Fibroblast of lung (primary cell): ENCODE measurements around the gene DNAJC28. TPM values are rescaled to one million over a fixed set of nuclear protein-coding genes. Genes with fewer than 3 reads are reported as not detected.
A peak's percentile ranks its signal among the peaks of the same experiment; 100 is the strongest.

Source experiments
- DNase-seq, 2 donors: peaks; one replicate each; pipeline versions ENCODE4 v3.0.0 to v3.0.0-alpha.2; 2010; ENCODE audit warnings: low read depth in 2 of 2
- H2AFZ ChIP-seq: 2 replicates; pipeline ENCODE4 v1.5.1; 2012; ENCODE audit warnings: low read length, control low read depth, inconsistent platforms
- H3K27ac ChIP-seq: 2 replicates; pipeline ENCODE4 v1.5.1; 2011; ENCODE audit warnings: low read length, control low read depth; ENCODE audit not compliant: insufficient read depth
- H3K27me3 ChIP-seq: 2 replicates; pipeline ENCODE4 v1.5.1; 2011; ENCODE audit warnings: mild to moderate bottlenecking, low read length; ENCODE audit not compliant: control insufficient read depth, insufficient read depth
- H3K36me3 ChIP-seq: 2 replicates; pipeline ENCODE4 v1.5.1; 2011; ENCODE audit warnings: low read length; ENCODE audit not compliant: control insufficient read depth, insufficient read depth
- H3K4me1 ChIP-seq: 2 replicates; pipeline ENCODE4 v1.5.1; 2011; ENCODE audit warnings: low read length; ENCODE audit not compliant: control insufficient read depth, insufficient read depth; ENCODE audit errors: extremely low read depth
- H3K4me2 ChIP-seq: 2 replicates; pipeline ENCODE4 v1.5.1; 2011; ENCODE audit warnings: low read length, control low read depth; ENCODE audit not compliant: insufficient read depth; ENCODE audit errors: extremely low read depth
- H3K4me3 ChIP-seq, 4 experiments: fragments of 200-600 bp in 1 of 4; sonication (generic) in 1 of 4; replicated peaks in 1 of 4; 2 replicates each; pipeline ENCODE4 v1.5.1; 2011 to 2016; ENCODE audit warnings: low read length in 4 of 4, low read depth in 3 of 4, mild to moderate bottlenecking in 3 of 4, control low read depth in 2 of 4, inconsistent platforms in 1 of 4, mixed read lengths in 1 of 4; ENCODE audit not compliant: insufficient read depth in 1 of 4; ENCODE audit errors: control extremely low read depth in 1 of 4
- H3K79me2 ChIP-seq: 2 replicates; pipeline ENCODE4 v1.5.1; 2012; ENCODE audit warnings: mild to moderate bottlenecking, low read length, inconsistent platforms; ENCODE audit not compliant: control insufficient read depth, insufficient read depth
- H3K9ac ChIP-seq: 2 replicates; pipeline ENCODE4 v1.5.1; 2011; ENCODE audit warnings: mild to moderate bottlenecking, low read length, control low read depth; ENCODE audit not compliant: insufficient read depth
- H3K9me3 ChIP-seq: 2 replicates; pipeline ENCODE4 v1.5.1; 2012; ENCODE audit warnings: low read depth, low read length; ENCODE audit not compliant: control insufficient read depth, insufficient read depth
- H4K20me1 ChIP-seq: 2 replicates; pipeline ENCODE4 v1.5.1; 2011; ENCODE audit warnings: low read length; ENCODE audit not compliant: control insufficient read depth, insufficient read depth; ENCODE audit errors: extremely low read depth
- CTCF ChIP-seq, 2 donors: IDR thresholded peaks in 1 of 2; conservative IDR thresholded peaks in 1 of 2; 1 replicate in 1 of 2; 2 replicates in 1 of 2; pipeline ENCODE4 v1.5.1; 2011 to 2012; ENCODE audit warnings: low read length in 2 of 2, control low read depth in 1 of 2, inconsistent platforms in 1 of 2, low read depth in 1 of 2, mild to moderate bottlenecking in 1 of 2
- EZH2 ChIP-seq: IDR thresholded peaks from 2 replicates; pipeline ENCODE4 v1.5.1; 2012; ENCODE audit warnings: low read length, control low read depth, mild to moderate bottlenecking; ENCODE audit errors: missing control alignments
- polyA plus RNA-seq, 2 donors: library from polyadenylated mRNA; depleted of rRNA in 1 of 2; stranded (reverse) in 1 of 2; unstranded in 1 of 2; fragments of >200 nt; gene quantifications; 2 replicates each; pipeline ENCODE4 v1.2.1, GENCODE V29; 2011 to 2012; ENCODE audit warnings: missing spikeins in 1 of 2
- total RNA-seq: library from RNA; depleted of rRNA; stranded (reverse); fragments of >200 nt; gene quantifications from 2 replicates; pipeline ENCODE4 v1.2.1, GENCODE V29; 2014

The DNAJC28 gene
- total and polyA plus RNA-seq, 2 donors (not counting 1 experiment from before 2014, with no cell fraction given): 2.1 to 2.3 TPM

GRCh38 chr21:33492571-33492970, 1.1 kb upstream of the DNAJC28 start:
- TF ChIP-seq CTCF (conservative IDR thresholded peaks at IDR 0.05 in 1 of 2, IDR thresholded peaks at IDR 0.05 in 1 of 2; ENCODE audit: low read depth in 1 of 2, low read length in 2 of 2) (no peak), EZH2 (no peak)
- Histone ChIP-seq H3K27me3 (peaks cover 2% of the 10 kb centered on the region), H2AFZ (no peak overlapping the region), H3K27ac (no peak overlapping the region), H3K9ac (no peak overlapping the region), H3K36me3 (no peaks in the 10 kb centered on the region), H3K9me3 (no peaks in the 10 kb centered on the region), H3K4me2 (no peak overlapping the region), H3K4me1 (peaks cover 2% of the 10 kb centered on the region), H3K79me2 (no peaks in the 10 kb centered on the region), H3K4me3 (no peak overlapping the region), H4K20me1 (no peaks in the 10 kb centered on the region)
- DNase-seq: peak in 1 of 2 donors; percentile 76

GRCh38 chr21:33490991-33491372, 534 bp downstream of the DNAJC28 start:
- H3K36me3 ChIP-seq: no peaks in the 10 kb centered on the region
- H3K4me2 ChIP-seq: peak overlapping the region; percentile 98
- peak overlapping the region; percentile 83 for H3K9ac ChIP-seq
- peak overlapping the region; percentile 100 for H2AFZ ChIP-seq
- no peaks in the 10 kb centered on the region for H3K9me3 ChIP-seq
- no peaks in the 10 kb centered on the region for H4K20me1 ChIP-seq
- no peaks in the 10 kb centered on the region for H3K79me2 ChIP-seq
- H3K4me1 ChIP-seq: peaks cover 2% of the 10 kb centered on the region
- peak overlapping the region; percentile 87 to 98 (median 90) for H3K4me3 ChIP-seq
- peak overlapping the region; percentile 87 for H3K27ac ChIP-seq
- no peak for TF ChIP-seq CTCF (conservative IDR thresholded peaks at IDR 0.05 in 1 of 2, IDR thresholded peaks at IDR 0.05 in 1 of 2; ENCODE audit: low read depth in 1 of 2, low read length in 2 of 2)
- no peak for TF ChIP-seq EZH2
- peaks cover 2% of the 10 kb centered on the region for H3K27me3 ChIP-seq
- DNase-seq: peak in 1 of 2 donors; percentile 6

- no peak for DNase-seq
- H3K4me2 ChIP-seq: no peak overlapping the region
- no peaks in the 10 kb centered on the region for H3K27me3 ChIP-seq
- no peaks in the 10 kb centered on the region for H3K9me3 ChIP-seq
- no peak overlapping the region for H3K9ac ChIP-seq
- H4K20me1 ChIP-seq: no peaks in the 10 kb centered on the region
- H3K4me1 ChIP-seq: peaks cover 2% of the 10 kb centered on the region
- H3K4me3 ChIP-seq: no peak overlapping the region
- no peaks in the 10 kb centered on the region for H3K79me2 ChIP-seq
- no peaks in the 10 kb centered on the region for H3K36me3 ChIP-seq
- TF ChIP-seq EZH2: no peak
- no peak for TF ChIP-seq CTCF (conservative IDR thresholded peaks at IDR 0.05 in 1 of 2, IDR thresholded peaks at IDR 0.05 in 1 of 2; ENCODE audit: low read depth in 1 of 2, low read length in 2 of 2)
- no peak overlapping the region for H3K27ac ChIP-seq
- no peak overlapping the region for H2AFZ ChIP-seq
Measured at GRCh38 chr21:33488936-33489335, 2.6 kb downstream of the DNAJC28 start.
